ENCODE data around the gene CLDN7. TPM values are rescaled to one million over a fixed set of nuclear protein-coding genes. Genes with fewer than 3 reads are reported as not detected.

Gene CLDN7
- total RNA-seq, 1 experiment from 2014 or later = 177 TPM

DNA sequence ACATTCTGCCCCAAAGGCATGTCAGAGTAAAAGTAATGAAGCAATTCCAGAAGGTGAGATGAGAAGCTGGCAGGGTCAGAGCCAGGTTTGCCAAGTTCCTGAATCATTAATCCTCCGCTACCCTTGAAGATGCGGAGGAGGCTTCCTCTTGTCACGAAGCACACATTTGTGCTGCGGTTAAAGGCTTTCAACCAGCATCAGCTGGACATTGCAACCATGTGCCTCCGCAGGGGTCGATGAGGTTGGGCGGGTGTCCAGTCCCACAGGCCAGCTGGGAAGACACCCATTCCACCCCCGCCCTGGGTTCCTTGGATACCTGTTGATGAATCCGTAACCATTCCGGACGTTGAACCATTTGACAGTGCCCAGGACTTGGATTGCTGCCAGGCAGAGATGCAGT is 30.9 kb upstream of the CLDN7 start:
- peak overlapping the region; percentile 49 for H3K4me2 ChIP-seq (ENCODE audit: insufficient read depth, insufficient read length, low read length)
- no peak overlapping the region for H3K18ac ChIP-seq (ENCODE audit: insufficient read length, low read depth, low read length)

More for the DNA sequence above, 30.9 kb upstream of the CLDN7 start:
- peaks cover 2% of the 10 kb centered on the region for H3K27me3 ChIP-seq (ENCODE audit: insufficient read depth, low read length)
- no peak overlapping the region for H4K91ac ChIP-seq (ENCODE audit: insufficient read length, low read depth, low read length)
- no peak overlapping the region for H3K14ac ChIP-seq (ENCODE audit: insufficient read depth, low read length)
- H3K23me2 ChIP-seq (ENCODE audit: insufficient read length, low read depth, low read length, poor library complexity, severe bottlenecking) = peaks cover 4% of the 10 kb centered on the region
- no peaks in the 10 kb centered on the region for H3K9me3 ChIP-seq (ENCODE audit: control insufficient read depth, low read depth, low read length)
- no peaks in the 10 kb centered on the region for H4K20me1 ChIP-seq (ENCODE audit: control insufficient read depth, insufficient read depth, insufficient read length)
- Mint-ChIP-seq H3K27ac (no peak overlapping the region), H3K27me3 (ENCODE audit: low read depth) (peaks cover 60% of the 10 kb centered on the region), H3K9me3 (peaks cover 3% of the 10 kb centered on the region in 2 experiments; a peak in 3 of 5 replicates), H3K36me3 (ENCODE audit: insufficient read depth in 1 of 3, low read depth in 3 of 3) (peaks cover 0 to 3% (median 0%) of the 10 kb centered on the region in 3 experiments; a peak in 2 of 7 replicates), H3K4me1 (peaks cover 14 to 31% of the 10 kb centered on the region in 2 experiments), H3K4me3 (peak overlapping the region in 1 of 2 experiments; percentile 81; a peak in 3 of 5 replicates)
- no peak overlapping the region for H4K8ac ChIP-seq (replicated peaks; ENCODE audit: insufficient read length, low read depth, low read length)
- H2BK15ac ChIP-seq (ENCODE audit: low read depth, low read length) = no peak overlapping the region
- H4K5ac ChIP-seq (ENCODE audit: insufficient read length, low read depth, low read length) = no peak overlapping the region
- H3K23ac ChIP-seq (ENCODE audit: insufficient read length, low read depth, low read length) = no peak overlapping the region
- TF ChIP-seq, protein P1, sequence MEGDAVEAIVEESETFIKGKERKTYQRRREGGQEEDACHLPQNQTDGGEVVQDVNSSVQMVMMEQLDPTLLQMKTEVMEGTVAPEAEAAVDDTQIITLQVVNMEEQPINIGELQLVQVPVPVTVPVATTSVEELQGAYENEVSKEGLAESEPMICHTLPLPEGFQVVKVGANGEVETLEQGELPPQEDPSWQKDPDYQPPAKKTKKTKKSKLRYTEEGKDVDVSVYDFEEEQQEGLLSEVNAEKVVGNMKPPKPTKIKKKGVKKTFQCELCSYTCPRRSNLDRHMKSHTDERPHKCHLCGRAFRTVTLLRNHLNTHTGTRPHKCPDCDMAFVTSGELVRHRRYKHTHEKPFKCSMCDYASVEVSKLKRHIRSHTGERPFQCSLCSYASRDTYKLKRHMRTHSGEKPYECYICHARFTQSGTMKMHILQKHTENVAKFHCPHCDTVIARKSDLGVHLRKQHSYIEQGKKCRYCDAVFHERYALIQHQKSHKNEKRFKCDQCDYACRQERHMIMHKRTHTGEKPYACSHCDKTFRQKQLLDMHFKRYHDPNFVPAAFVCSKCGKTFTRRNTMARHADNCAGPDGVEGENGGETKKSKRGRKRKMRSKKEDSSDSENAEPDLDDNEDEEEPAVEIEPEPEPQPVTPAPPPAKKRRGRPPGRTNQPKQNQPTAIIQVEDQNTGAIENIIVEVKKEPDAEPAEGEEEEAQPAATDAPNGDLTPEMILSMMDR (conservative IDR thresholded peaks at IDR 0.05) = no peak
- H2BK12ac ChIP-seq (ENCODE audit: insufficient read length, low read depth, low read length) = no peak overlapping the region
- H3T11ph ChIP-seq (ENCODE audit: low read length) = no peak overlapping the region
- no peaks in the 10 kb centered on the region for H3K79me1 ChIP-seq (ENCODE audit: insufficient read depth, low read depth, low read length, poor library complexity, severe bottlenecking)
- no peak for DNase-seq
- H2BK120ac ChIP-seq (ENCODE audit: low read depth, low read length, poor library complexity, severe bottlenecking) = no peak overlapping the region
- H2BK20ac ChIP-seq (ENCODE audit: low read depth, low read length, poor library complexity, severe bottlenecking) = no peak overlapping the region
- no peak overlapping the region for H3K27ac ChIP-seq (ENCODE audit: insufficient read length, low read depth, low read length)
- H2BK5ac ChIP-seq (ENCODE audit: insufficient read length, low read length) = no peak overlapping the region
- no peak overlapping the region for H3K56ac ChIP-seq (ENCODE audit: insufficient read length, low read depth, low read length)
- no peak overlapping the region for H2AFZ ChIP-seq (ENCODE audit: low read length)
- H2AK5ac ChIP-seq (ENCODE audit: insufficient read length, low read length) = no peak overlapping the region
- H3K4me1 ChIP-seq (ENCODE audit: insufficient read depth, low read length) = peaks cover 4% of the 10 kb centered on the region; the same call in 1 of the 2 replicates
- no peaks in the 10 kb centered on the region for H3K79me2 ChIP-seq (ENCODE audit: insufficient read depth, low read length)
- no peak overlapping the region for H3K4ac ChIP-seq (ENCODE audit: low read depth, low read length)
- no peak overlapping the region for H3K9ac ChIP-seq (ENCODE audit: extremely low read depth, insufficient read length, low read length)
- WGBS (ENCODE audit: extremely low coverage, insufficient read length, low lambda C conversion rate) = no CpG with 5 or more reads among the region's 11 CpGs

All from H9 (cell line).